ENCODE measurements around the gene PDS5B.

- TF ChIP-seq CTCF (conservative IDR thresholded peaks at IDR 0.05; ENCODE audit: low read depth in 2 of 2) = no peak
- TF ChIP-seq EZH2phosphoT487 (IDR thresholded peaks at IDR 0.05; ENCODE audit: unreplicated experiment) = no peak
- no peak for TF ChIP-seq EZH2 (IDR thresholded peaks at IDR 0.05; ENCODE audit: low read depth, unreplicated experiment)
- TF ChIP-seq, protein P1, sequence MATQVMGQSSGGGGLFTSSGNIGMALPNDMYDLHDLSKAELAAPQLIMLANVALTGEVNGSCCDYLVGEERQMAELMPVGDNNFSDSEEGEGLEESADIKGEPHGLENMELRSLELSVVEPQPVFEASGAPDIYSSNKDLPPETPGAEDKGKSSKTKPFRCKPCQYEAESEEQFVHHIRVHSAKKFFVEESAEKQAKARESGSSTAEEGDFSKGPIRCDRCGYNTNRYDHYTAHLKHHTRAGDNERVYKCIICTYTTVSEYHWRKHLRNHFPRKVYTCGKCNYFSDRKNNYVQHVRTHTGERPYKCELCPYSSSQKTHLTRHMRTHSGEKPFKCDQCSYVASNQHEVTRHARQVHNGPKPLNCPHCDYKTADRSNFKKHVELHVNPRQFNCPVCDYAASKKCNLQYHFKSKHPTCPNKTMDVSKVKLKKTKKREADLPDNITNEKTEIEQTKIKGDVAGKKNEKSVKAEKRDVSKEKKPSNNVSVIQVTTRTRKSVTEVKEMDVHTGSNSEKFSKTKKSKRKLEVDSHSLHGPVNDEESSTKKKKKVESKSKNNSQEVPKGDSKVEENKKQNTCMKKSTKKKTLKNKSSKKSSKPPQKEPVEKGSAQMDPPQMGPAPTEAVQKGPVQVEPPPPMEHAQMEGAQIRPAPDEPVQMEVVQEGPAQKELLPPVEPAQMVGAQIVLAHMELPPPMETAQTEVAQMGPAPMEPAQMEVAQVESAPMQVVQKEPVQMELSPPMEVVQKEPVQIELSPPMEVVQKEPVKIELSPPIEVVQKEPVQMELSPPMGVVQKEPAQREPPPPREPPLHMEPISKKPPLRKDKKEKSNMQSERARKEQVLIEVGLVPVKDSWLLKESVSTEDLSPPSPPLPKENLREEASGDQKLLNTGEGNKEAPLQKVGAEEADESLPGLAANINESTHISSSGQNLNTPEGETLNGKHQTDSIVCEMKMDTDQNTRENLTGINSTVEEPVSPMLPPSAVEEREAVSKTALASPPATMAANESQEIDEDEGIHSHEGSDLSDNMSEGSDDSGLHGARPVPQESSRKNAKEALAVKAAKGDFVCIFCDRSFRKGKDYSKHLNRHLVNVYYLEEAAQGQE (IDR thresholded peaks at IDR 0.05; ENCODE audit: unreplicated experiment) = no peak
- no peak for TF ChIP-seq POLR2AphosphoS5 (IDR thresholded peaks at IDR 0.05; ENCODE audit: low read depth)
- no peak for TF ChIP-seq JUNB (IDR thresholded peaks at IDR 0.05; ENCODE audit: unreplicated experiment)
- no peak for TF ChIP-seq CREB1 (CRISPR knock-in tag; IDR thresholded peaks at IDR 0.05; ENCODE audit: low read depth)
- TF ChIP-seq ZNF114 (CRISPR knock-in tag; IDR thresholded peaks at IDR 0.05) = no peak
These were observed 109.5 kb downstream of the PDS5B start for GRCh38 chr13:32695602-32696250.

Measured in GM23338 (cell line).